Ammon's horn (tissue), 1 donor: ENCODE results near the gene CC2D2A.

Experiments
- DNase-seq: peaks from one replicate; pipeline ENCODE4 v3.0.0-alpha.2; 2016; ENCODE audit warnings: low spot score

The CC2D2A gene

DNA sequence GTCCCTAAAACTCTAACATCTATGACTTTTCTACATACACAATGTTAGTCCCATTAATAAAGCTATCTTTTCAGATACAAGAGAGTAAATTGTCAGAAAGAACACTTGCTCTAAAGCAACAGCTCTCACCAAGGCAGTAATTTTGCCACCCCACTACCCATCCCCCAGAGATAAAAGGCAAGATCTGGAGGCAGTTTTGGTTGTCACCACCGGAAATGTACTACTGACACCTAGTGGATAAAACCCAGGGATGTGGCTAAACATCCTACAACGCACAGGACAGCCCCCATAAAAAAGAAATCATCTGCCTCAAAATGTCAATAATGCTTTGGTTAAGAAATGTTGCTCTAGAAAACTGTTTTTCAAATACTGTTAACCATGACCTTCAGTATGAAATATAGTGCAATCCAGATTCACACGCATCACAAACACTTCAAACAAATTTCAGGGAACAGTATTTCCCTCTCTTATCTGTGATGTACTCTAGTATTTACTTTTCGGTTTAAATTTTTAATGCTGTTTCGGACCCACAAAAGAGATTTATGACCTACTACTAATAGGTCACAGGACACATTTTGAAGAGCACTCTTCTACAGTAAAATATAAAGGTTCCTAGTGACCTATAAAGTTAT lies 180.3 kb downstream of the CC2D2A start:
- DNase-seq, result peak; percentile 68
